Esophagus muscularis mucosa (tissue), 4 donors: Measurements from ENCODE around the gene LSM3. TPM values are rescaled to one million over a fixed set of nuclear protein-coding genes. Genes with fewer than 3 reads are reported as not detected.

Experiments used
- DNase-seq: peaks from one replicate; pipeline ENCODE4 v3.0.0-alpha.2; 2017; ENCODE audit errors: extremely low spot score
- H3K27ac ChIP-seq, 4 donors: fragments of 200-600 bp; sonication (generic); replicated peaks in 1 of 4; 1 replicate in 3 of 4; 2 replicates in 1 of 4; pipeline ENCODE4 v1.5.1; 2016 to 2019; ENCODE audit warnings: mild to moderate bottlenecking in 1 of 4
- H3K27me3 ChIP-seq, 4 donors: fragments of 200-600 bp; sonication (generic); one replicate each; pipeline versions ENCODE4 v1.5.1 to v1.6.0; 2016 to 2019
- H3K36me3 ChIP-seq, 4 donors: fragments of 200-600 bp; sonication (generic); one replicate each; pipeline ENCODE4 v1.5.1; 2016 to 2019
- H3K4me1 ChIP-seq, 4 donors: fragments of 200-600 bp; sonication (generic); one replicate each; pipeline ENCODE4 v1.5.1; 2016 to 2019
- H3K4me3 ChIP-seq, 4 donors: fragments of 200-600 bp; sonication (generic); 1 replicate in 2 of 4; 2 replicates in 2 of 4; pipeline ENCODE4 v1.5.1; 2016 to 2019; ENCODE audit warnings: mild to moderate bottlenecking in 4 of 4, moderate library complexity in 1 of 4
- H3K9me3 ChIP-seq, 4 donors: fragments of 200-600 bp; sonication (generic); 1 replicate in 3 of 4; 2 replicates in 1 of 4; pipeline ENCODE4 v1.5.1; 2016 to 2019
- EP300 ChIP-seq: sonication (generic); formaldehyde crosslinking; IDR thresholded peaks from one replicate; pipeline ENCODE4 v1.6.1; 2017; ENCODE audit warnings: antibody characterized with exemption
- POLR2A ChIP-seq: fragments of 450-650 bp; IDR thresholded peaks from one replicate; pipeline ENCODE4 v1.6.1; 2017; ENCODE audit warnings: antibody characterized with exemption, moderate library complexity, mild to moderate bottlenecking, low read depth
- POLR2AphosphoS5 ChIP-seq, 2 donors: sonication (generic); formaldehyde crosslinking; IDR thresholded peaks; one replicate each; pipeline ENCODE4 v1.6.1; 2017; ENCODE audit warnings: antibody characterized with exemption in 2 of 2
- WGBS: methylation state at CpG from one replicate; pipeline ENCODE4 v1.1.5; 2018; 5-methylcytosine and 5-hydroxymethylcytosine counted together
- intact Hi-C: fragments of 100-400 bp; cut with DNase I; formaldehyde crosslinking; loops from one replicate; pipeline ENCODE4 v1.15.1; 2023
- total RNA-seq, 4 donors: library from RNA; depleted of rRNA; stranded (reverse); fragments of >200 nt; gene quantifications; one replicate each; pipeline versions ENCODE4 v1.1.0 to v1.2.1, GENCODE V29; 2016
- TF ChIP-seq, protein P1 (sequence below), 3 experiments: fragments of 200-600 bp in 2 of 3; fragments of 450-650 bp in 1 of 3; sonication (generic) in 2 of 3; IDR thresholded peaks; one replicate each; pipeline ENCODE4 v1.5.1; 2017 to 2019; ENCODE audit warnings: antibody characterized with exemption in 3 of 3, mild to moderate bottlenecking in 2 of 3, moderate library complexity in 1 of 3

The LSM3 gene
- total RNA-seq, 4 donors from 2014 or later = 8.0 to 12.0 (median 9.6) TPM

DNA sequence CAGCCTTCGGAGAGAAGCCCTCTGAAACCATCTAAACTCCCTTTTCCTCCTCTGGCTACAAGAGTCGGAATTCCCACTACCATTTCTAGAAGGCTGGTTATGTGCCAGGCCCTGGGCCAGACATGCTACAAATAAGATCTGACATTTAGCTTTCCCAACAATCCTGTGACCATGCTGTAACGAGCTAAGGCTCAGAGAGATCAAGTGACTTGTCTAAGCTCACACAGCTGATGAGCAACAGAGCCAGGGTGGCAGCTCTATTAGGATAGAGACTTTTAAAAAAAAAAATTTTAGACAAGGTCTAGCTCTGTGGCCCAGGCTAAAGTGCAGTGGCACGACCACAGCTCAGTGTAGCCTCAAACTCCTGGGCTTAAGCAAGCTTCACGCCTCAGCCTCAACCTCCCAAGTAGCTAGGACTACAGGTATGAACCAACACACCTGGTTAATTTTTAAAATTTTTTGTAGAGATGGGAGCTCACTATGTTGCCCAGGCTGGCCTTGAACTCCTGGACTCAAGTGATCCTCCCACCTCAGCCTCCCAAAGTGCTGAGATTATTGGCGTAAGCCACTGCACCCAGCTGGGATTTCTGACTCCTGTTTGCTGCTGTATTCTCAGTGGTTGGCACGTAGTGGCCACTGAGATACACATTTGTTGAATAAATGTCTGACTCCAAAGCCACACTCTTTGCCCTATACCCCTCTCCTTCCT is 34.6 kb downstream of the LSM3 start:
- no peak for DNase-seq
- H3K4me1 ChIP-seq = peaks cover 0 to 7% (median 0%) of the 10 kb centered on the region in 4 donors
- TF ChIP-seq, protein P1, sequence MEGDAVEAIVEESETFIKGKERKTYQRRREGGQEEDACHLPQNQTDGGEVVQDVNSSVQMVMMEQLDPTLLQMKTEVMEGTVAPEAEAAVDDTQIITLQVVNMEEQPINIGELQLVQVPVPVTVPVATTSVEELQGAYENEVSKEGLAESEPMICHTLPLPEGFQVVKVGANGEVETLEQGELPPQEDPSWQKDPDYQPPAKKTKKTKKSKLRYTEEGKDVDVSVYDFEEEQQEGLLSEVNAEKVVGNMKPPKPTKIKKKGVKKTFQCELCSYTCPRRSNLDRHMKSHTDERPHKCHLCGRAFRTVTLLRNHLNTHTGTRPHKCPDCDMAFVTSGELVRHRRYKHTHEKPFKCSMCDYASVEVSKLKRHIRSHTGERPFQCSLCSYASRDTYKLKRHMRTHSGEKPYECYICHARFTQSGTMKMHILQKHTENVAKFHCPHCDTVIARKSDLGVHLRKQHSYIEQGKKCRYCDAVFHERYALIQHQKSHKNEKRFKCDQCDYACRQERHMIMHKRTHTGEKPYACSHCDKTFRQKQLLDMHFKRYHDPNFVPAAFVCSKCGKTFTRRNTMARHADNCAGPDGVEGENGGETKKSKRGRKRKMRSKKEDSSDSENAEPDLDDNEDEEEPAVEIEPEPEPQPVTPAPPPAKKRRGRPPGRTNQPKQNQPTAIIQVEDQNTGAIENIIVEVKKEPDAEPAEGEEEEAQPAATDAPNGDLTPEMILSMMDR (IDR thresholded peaks at IDR 0.05) = no peak
- TF ChIP-seq POLR2A (no peak), POLR2AphosphoS5 (IDR thresholded peaks at IDR 0.05) (no peak), EP300 (no peak)
- 92% methylated on average over 6 of the region's 7 CpGs for WGBS
- no peaks in the 10 kb centered on the region for H3K9me3 ChIP-seq
- no peaks in the 10 kb centered on the region for H3K36me3 ChIP-seq
- H3K4me3 ChIP-seq = no peak overlapping the region
- no peak overlapping the region for H3K27ac ChIP-seq
- H3K27me3 ChIP-seq = no peaks in the 10 kb centered on the region
- intact Hi-C loops = no loop called here

DNA sequence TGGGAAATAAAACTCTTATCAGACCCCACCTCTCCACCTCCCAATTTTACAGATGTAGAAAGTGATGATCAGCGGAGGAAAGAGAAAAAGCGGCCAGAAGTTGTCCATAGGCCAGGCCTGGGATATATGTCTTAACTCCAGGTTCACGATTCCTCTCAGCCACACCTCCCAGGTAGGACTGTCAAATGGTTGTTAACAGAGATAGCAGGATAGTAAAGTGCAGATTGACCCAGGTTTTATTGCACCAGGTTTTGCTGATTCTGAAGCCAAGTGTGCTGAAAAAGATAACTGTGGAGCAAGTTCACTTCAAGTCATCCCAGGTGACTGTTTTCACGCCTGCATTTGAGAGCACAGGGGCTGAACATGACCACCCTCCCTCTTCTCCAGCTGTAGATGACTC is 36.1 kb downstream of the LSM3 start:
- no peak overlapping the region for H3K27ac ChIP-seq
- no peaks in the 10 kb centered on the region for H3K27me3 ChIP-seq
- H3K9me3 ChIP-seq = no peaks in the 10 kb centered on the region
- no peaks in the 10 kb centered on the region for H3K36me3 ChIP-seq
- no peak for DNase-seq
- no peak overlapping the region for H3K4me3 ChIP-seq
- peaks cover 0 to 1% (median 0%) of the 10 kb centered on the region in 4 donors for H3K4me1 ChIP-seq
- TF ChIP-seq EP300 (no peak), POLR2AphosphoS5 (IDR thresholded peaks at IDR 0.05) (no peak), POLR2A (no peak)
- TF ChIP-seq, protein P1 (IDR thresholded peaks at IDR 0.05) = no peak
- 100% methylated on average over 4 of the region's 4 CpGs for WGBS
- intact Hi-C loops = no loop called here

DNA sequence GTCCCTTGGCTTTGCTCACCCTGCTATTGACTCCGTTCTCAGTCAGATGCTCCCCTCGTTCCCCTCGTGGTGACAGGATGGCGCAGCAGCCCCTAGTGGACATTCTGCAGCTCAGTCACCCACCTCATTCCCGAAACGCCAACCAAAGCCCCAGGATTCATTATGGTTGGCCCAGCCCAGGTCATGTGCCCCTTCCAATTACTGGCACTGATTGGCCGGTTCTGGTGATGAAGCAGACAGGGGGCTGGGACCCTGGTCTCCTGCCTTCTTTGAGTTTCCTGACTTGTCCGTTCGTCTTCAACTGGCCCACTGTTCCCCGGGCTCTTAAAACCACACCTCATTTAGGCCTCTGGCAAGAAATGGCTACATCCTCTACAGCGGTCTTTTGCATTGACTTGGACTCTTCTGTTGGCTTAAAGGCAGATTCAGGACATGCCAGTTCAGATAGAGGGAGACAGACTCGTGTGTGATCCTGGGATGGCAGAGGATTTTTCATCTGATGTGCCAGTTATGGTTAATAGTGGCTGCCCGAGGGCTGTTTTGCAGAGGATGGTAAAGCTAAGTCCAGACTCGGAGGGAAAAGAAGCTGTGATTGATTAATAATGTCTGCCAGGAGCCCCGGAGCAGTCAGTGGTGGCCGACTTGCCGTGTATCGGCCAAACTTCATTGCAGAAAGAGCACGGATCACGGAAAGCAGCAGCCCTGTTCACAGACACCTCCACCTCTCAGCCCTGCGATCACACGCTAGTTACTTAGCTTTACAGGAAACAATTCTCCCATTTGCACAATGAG is 37.8 kb downstream of the LSM3 start:
- peak overlapping the region in 1 of 4 donors; percentile 68 for H3K27ac ChIP-seq
- peak overlapping the region in 2 of 4 donors; percentile 31 to 50 for H3K4me3 ChIP-seq
- TF ChIP-seq, protein P1 (IDR thresholded peaks at IDR 0.05) = peak; percentile 21 to 42 (median 30)
- TF ChIP-seq POLR2A (no peak), EP300 (no peak), POLR2AphosphoS5 (IDR thresholded peaks at IDR 0.05) (peak in 1 of 2 donors; percentile 34)
- H3K27me3 ChIP-seq = no peaks in the 10 kb centered on the region
- DNase-seq = no peak
- no peaks in the 10 kb centered on the region for H3K4me1 ChIP-seq
- WGBS = 37% methylated on average over 21 of the region's 22 CpGs
- H3K9me3 ChIP-seq = peaks cover 0 to 9% (median 4%) of the 10 kb centered on the region in 4 donors
- intact Hi-C loops = no loop called here
- H3K36me3 ChIP-seq = no peaks in the 10 kb centered on the region

DNA sequence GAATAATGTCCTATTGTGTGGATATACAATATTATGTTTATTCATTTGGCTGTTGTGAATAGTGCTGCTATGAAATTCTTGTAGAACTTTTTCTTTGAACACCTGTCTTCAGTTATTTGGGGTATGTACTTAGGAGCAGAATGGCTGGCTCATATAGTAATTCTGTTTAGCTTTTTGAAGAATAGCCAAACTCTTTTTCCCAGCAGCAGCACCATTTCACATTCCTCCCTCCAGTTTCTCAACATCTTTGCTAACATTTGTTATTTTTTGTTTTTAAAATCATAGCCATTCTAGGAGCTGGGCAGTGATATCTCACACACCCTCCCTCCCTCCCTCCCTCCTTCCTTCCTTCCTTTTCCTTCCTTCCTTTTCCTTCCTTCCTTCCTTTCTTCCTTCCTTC is 39.7 kb downstream of the LSM3 start:
- no peak overlapping the region for H3K27ac ChIP-seq
- TF ChIP-seq EP300 (no peak), POLR2AphosphoS5 (IDR thresholded peaks at IDR 0.05) (no peak), POLR2A (no peak)
- TF ChIP-seq, protein P1 (IDR thresholded peaks at IDR 0.05) = no peak
- H3K4me3 ChIP-seq = no peak overlapping the region
- no peaks in the 10 kb centered on the region for H3K36me3 ChIP-seq
- no peak for DNase-seq
- no peaks in the 10 kb centered on the region for H3K4me1 ChIP-seq
- intact Hi-C loops = no loop called here
- no peaks in the 10 kb centered on the region for H3K27me3 ChIP-seq
- peaks cover 0 to 11% (median 8%) of the 10 kb centered on the region in 4 donors for H3K9me3 ChIP-seq
